DND-41 (cell line): Measurements from ENCODE around the gene ALPL.

Experiments
- ATAC-seq: fragments of 200-7000 bp; cut with Tn5 transposase; 3 replicates; pipeline ENCODE4 v1.9.1; 2021; ENCODE audit warnings: low read depth; ENCODE audit not compliant: insufficient read depth
- DNase-seq: peaks from one replicate; pipeline ENCODE4 v3.0.0-alpha.2; 2020
- H2AFZ ChIP-seq: 2 replicates; pipeline ENCODE4 v1.6.0; 2012; ENCODE audit warnings: low read depth, low read length
- H3K27ac ChIP-seq: 2 replicates; pipeline ENCODE4 v1.5.1; 2012; ENCODE audit warnings: low read length, inconsistent platforms
- H3K27me3 ChIP-seq: fragments of 200-600 bp; sonication (generic); 2 replicates; pipeline ENCODE4 v1.6.0; 2012; ENCODE audit warnings: low read length, mild to moderate bottlenecking, inconsistent platforms; ENCODE audit not compliant: insufficient read depth, poor library complexity
- H3K36me3 ChIP-seq: 2 replicates; pipeline ENCODE4 v1.5.1; 2012; ENCODE audit warnings: low read length, inconsistent platforms; ENCODE audit not compliant: insufficient read depth
- H3K4me1 ChIP-seq: 2 replicates; pipeline ENCODE4 v1.5.1; 2012; ENCODE audit warnings: mild to moderate bottlenecking, low read length; ENCODE audit not compliant: insufficient read depth
- H3K4me2 ChIP-seq: 2 replicates; pipeline ENCODE4 v1.6.0; 2012; ENCODE audit warnings: mild to moderate bottlenecking, moderate library complexity, low read length, inconsistent platforms; ENCODE audit not compliant: insufficient read depth
- H3K4me3 ChIP-seq, 2 experiments: fragments of 200-600 bp in 1 of 2; shearing (Covaris generic) in 1 of 2; 2 replicates each; pipeline ENCODE4 v1.5.1; 2012 to 2016; ENCODE audit warnings: inconsistent platforms in 2 of 2, low read length in 2 of 2, mild to moderate bottlenecking in 2 of 2, low read depth in 1 of 2, moderate library complexity in 1 of 2
- H3K79me2 ChIP-seq: 2 replicates; pipeline ENCODE4 v1.6.0; 2012; ENCODE audit warnings: low read length, inconsistent platforms; ENCODE audit not compliant: insufficient read depth
- H3K9ac ChIP-seq: 2 replicates; pipeline ENCODE4 v1.6.0; 2012; ENCODE audit warnings: low read depth, mild to moderate bottlenecking, inconsistent platforms, low read length, moderate library complexity
- H3K9me3 ChIP-seq: 2 replicates; pipeline ENCODE4 v1.5.1; 2012; ENCODE audit warnings: low read length, moderate library complexity, mild to moderate bottlenecking, inconsistent platforms; ENCODE audit not compliant: insufficient read depth, severe bottlenecking
- H4K20me1 ChIP-seq: 2 replicates; pipeline ENCODE4 v1.6.0; 2012; ENCODE audit warnings: low read length; ENCODE audit not compliant: insufficient read depth
- CTCF ChIP-seq: IDR thresholded peaks from 2 replicates; pipeline ENCODE4 v1.5.1; 2012; ENCODE audit warnings: borderline replicate concordance, low read length, moderate library complexity, mild to moderate bottlenecking; ENCODE audit not compliant: poor library complexity, severe bottlenecking; ENCODE audit errors: extremely low read depth
- EZH2 ChIP-seq: IDR thresholded peaks from 3 replicates; pipeline ENCODE4 v1.6.1; 2012; ENCODE audit warnings: borderline replicate concordance, low read depth, mild to moderate bottlenecking, moderate library complexity, low read length, inconsistent platforms; ENCODE audit not compliant: severe bottlenecking

The ALPL gene

GRCh38 chr1:21559788-21560567 is 50.8 kb downstream of the ALPL start:
- TF ChIP-seq CTCF (no peak), EZH2 (no peak)
- no peak overlapping the region for H3K4me3 ChIP-seq

GRCh38 chr1:21560916-21561638 is 51.9 kb downstream of the ALPL start:
- ATAC-seq, result no peak
- Histone ChIP-seq H3K27me3 (no peaks in the 10 kb centered on the region), H3K27ac (no peak overlapping the region), H3K9me3 (no peaks in the 10 kb centered on the region), H3K79me2 (no peaks in the 10 kb centered on the region), H3K9ac (no peak overlapping the region), H3K36me3 (no peaks in the 10 kb centered on the region), H4K20me1 (no peaks in the 10 kb centered on the region), H3K4me3 (no peak overlapping the region), H3K4me1 (no peaks in the 10 kb centered on the region), H3K4me2 (no peak overlapping the region), H2AFZ (no peak overlapping the region)
- TF ChIP-seq EZH2, result no peak
- no peak for TF ChIP-seq CTCF
- DNase-seq, result no peak

More at GRCh38 chr1:21559788-21560567, 50.8 kb downstream of the ALPL start:
- H3K4me1 ChIP-seq, result no peaks in the 10 kb centered on the region
- no peaks in the 10 kb centered on the region for H3K9me3 ChIP-seq
- H3K27me3 ChIP-seq, result no peaks in the 10 kb centered on the region
- no peak overlapping the region for H2AFZ ChIP-seq
- no peak overlapping the region for H3K27ac ChIP-seq
- H3K4me2 ChIP-seq, result no peak overlapping the region
- H3K79me2 ChIP-seq, result no peaks in the 10 kb centered on the region
- DNase-seq (no peak), ATAC-seq (no peak)
- H3K9ac ChIP-seq, result no peak overlapping the region
- H3K36me3 ChIP-seq, result no peaks in the 10 kb centered on the region
- no peaks in the 10 kb centered on the region for H4K20me1 ChIP-seq

GRCh38 chr1:21562896-21563295 is 53.7 kb downstream of the ALPL start:
- no peak for ATAC-seq
- no peak overlapping the region for H2AFZ ChIP-seq
- no peak for DNase-seq
- no peaks in the 10 kb centered on the region for H3K36me3 ChIP-seq
- H3K27ac ChIP-seq, result no peak overlapping the region
- no peaks in the 10 kb centered on the region for H3K27me3 ChIP-seq
- no peak overlapping the region for H3K4me3 ChIP-seq
- no peak overlapping the region for H3K9ac ChIP-seq
- no peaks in the 10 kb centered on the region for H3K79me2 ChIP-seq
- no peak overlapping the region for H3K4me2 ChIP-seq
- H4K20me1 ChIP-seq, result no peaks in the 10 kb centered on the region; the same call in 1 of the 2 replicates
- H3K9me3 ChIP-seq, result no peaks in the 10 kb centered on the region
- TF ChIP-seq EZH2, result no peak
- TF ChIP-seq CTCF, result no peak
- H3K4me1 ChIP-seq, result no peaks in the 10 kb centered on the region
